AG09319 (cell line): ENCODE data around the gene CTNNBIP1.
A peak's percentile ranks its signal among the peaks of the same experiment; 100 is the strongest.

Source experiments
- DNase-seq: peaks from one replicate; pipeline ENCODE4 v3.0.0-alpha.2; 2010; ENCODE audit warnings: low read depth; ENCODE audit errors: extremely low read depth
- TF ChIP-seq, protein P1 (sequence below): IDR thresholded peaks from 2 replicates; pipeline ENCODE4 v1.5.1; 2011; ENCODE audit warnings: low read depth, mild to moderate bottlenecking, inconsistent platforms, low read length, moderate library complexity

CTNNBIP1 gene

GRCh38 chr1:9852410-9853248 lies 57.4 kb downstream of the CTNNBIP1 start:
- TF ChIP-seq, protein P1, sequence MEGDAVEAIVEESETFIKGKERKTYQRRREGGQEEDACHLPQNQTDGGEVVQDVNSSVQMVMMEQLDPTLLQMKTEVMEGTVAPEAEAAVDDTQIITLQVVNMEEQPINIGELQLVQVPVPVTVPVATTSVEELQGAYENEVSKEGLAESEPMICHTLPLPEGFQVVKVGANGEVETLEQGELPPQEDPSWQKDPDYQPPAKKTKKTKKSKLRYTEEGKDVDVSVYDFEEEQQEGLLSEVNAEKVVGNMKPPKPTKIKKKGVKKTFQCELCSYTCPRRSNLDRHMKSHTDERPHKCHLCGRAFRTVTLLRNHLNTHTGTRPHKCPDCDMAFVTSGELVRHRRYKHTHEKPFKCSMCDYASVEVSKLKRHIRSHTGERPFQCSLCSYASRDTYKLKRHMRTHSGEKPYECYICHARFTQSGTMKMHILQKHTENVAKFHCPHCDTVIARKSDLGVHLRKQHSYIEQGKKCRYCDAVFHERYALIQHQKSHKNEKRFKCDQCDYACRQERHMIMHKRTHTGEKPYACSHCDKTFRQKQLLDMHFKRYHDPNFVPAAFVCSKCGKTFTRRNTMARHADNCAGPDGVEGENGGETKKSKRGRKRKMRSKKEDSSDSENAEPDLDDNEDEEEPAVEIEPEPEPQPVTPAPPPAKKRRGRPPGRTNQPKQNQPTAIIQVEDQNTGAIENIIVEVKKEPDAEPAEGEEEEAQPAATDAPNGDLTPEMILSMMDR, result no peak
- peak; percentile 59 for DNase-seq

DNA sequence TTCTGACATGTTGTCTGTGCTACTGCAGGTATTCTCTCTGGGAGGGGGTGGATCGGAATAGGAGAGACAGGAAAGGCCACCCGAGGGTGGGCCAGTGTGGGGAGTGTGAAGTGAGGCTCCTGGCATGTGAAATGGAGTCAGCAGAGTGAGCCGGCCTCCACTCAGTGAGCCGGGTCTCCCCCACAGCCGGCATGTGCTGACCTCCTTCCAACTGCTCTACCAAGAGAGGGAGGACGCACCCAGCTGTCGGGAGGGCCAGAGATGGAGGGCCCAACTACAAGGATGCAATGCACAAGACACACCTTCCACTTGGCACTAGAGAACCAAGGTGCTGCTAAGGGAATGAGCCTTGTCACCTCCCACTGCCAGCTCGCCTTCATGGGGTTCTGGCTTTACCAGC lies 58.1 kb downstream of the CTNNBIP1 start:
- TF ChIP-seq, protein P1, result no peak
- DNase-seq, result no peak

DNA sequence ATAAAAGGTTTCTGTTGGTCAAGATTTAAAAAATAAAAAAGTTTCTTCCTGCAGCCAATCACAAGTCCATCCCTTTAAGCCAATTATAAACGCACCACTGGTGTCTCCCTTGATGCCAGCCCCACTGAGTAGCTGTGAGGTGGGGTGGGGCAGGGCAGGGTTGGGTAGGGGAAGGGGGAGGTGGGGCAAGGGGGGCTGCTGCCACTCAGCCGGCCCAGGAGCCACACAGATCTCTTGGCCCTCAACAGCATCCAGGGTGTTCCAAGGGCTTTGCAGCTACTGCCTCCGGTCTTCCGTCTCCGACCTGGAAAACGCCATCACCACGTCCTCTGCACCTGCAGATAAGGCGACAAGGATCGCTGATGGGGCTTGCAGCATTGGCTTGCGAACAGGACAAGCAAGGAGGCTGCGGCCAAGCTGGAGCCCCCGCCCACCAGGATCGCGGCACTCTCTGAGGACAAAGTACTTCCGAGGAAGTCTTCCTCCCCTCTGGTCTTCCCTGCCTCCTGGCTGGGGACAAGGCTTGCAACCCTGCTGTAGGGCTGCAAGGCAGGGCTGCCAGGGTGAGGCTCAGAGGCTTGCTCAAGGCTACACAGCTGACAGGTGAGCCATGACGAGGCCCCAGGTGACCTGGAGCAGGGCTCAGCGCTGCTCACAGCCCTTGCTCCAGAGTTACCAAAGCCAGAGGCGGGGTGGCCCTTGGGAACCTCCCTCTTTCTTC lies 59.5 kb downstream of the CTNNBIP1 start:
- no peak for DNase-seq
- TF ChIP-seq, protein P1, result no peak

DNA sequence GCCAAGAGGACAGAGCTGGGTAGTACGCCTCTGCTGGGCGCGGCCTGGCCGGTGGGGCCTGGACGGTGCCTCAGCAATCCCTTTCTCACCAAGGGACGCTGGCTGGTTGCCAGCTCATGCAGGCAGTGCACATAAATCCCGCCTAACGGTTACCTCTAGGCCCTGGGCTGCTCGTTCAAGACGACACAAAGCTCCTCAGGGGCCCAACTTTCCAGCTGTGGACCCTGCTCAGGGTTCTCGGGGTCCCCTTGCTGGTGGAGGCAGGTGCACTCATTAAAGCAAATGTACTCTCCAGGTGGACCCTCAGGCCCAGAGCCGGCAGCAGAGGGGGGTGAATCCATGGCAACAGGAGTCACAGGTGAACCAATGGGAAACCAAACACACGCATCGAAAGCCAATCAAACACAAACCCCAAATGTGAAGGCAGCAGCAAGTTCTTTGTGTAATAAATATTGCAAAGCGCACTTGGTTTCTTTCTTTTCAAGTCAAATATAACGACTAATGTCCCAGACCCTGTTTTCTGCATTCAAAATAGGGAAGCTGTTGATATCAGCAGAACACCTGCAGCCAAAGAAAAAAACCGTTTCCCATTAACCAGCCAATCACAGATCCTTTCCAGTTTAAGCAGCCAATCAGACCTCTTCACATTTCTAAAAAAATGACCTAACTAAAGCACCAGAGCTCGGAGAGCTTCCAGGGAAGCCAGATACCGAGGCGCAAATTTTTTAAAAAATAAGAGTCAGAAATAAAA lies 60.2 kb downstream of the CTNNBIP1 start:
- TF ChIP-seq, protein P1, result no peak
- no peak for DNase-seq

DNA sequence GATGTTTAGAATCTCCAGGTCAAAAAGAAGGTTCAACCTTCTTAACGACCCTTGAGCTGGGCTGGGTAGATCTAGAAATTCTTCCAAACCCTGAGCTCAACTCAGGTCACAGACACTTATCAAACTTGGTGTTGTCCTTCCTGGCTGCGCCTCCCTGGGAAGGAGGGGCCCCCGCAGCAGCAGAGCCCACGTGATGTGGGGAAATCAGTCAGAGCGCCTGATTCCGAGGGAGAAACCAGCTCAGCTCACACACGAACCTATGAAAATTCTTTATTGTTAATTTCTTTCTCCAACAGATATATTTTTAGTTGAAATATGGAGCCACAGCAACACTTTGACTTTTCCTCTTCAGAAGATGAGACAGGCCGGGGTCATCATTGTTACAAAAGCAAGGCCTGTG lies 62.0 kb downstream of the CTNNBIP1 start:
- TF ChIP-seq, protein P1, result no peak
- no peak for DNase-seq

DNA sequence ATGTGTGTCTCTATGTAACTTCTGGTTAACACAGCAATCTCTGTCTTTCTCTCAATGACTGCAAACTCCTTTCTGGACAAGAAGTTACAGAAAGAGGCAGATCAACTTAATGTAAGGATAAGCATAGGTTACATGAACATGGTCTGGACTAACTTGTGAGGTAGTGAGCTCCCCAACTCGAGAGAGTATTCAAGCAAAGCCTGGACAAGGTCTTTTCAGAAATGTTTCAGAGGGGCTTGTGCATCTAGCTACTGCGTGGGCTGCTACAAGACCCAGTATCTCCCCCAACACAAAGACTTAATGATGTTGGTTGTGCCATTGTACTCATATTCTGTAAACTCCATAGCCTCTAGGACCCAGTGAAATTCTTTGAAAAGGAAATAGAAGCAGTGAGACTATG lies 62.8 kb downstream of the CTNNBIP1 start:
- DNase-seq, result no peak
- TF ChIP-seq, protein P1, result no peak
